ENCODE results near the gene TAS2R42. TPM values are rescaled to one million over a fixed set of nuclear protein-coding genes. Genes with fewer than 3 reads are reported as not detected.

TAS2R42 gene
- not detected for polyA plus RNA-seq (ENCODE audit: insufficient read length in 12 of 12)
- long read RNA-seq, donor 1, result 0 reads
- long read RNA-seq, donor 2, result 0 reads
- long read RNA-seq, donor 3, result 0 reads
- long read RNA-seq, donor 4, result 0 reads
- long read RNA-seq, donor 5, result 0 reads
- long read RNA-seq, donor 6, result 0 reads
- long read RNA-seq, donor 7, partial matches to known transcripts, result 0 of 1 reads
- long read RNA-seq, donor 7, other reads (novel, unspliced or antisense), result 0 of 1 reads
- long read RNA-seq, donor 8, partial matches to known transcripts, result 0 of 1 reads
- long read RNA-seq, donor 8, other reads (novel, unspliced or antisense), result 0 of 1 reads
- long read RNA-seq, donor 9, result 0 reads
- long read RNA-seq, donor 10, result 0 reads
- long read RNA-seq, donor 11, result 0 reads

- no peak for DNase-seq
Observed at GRCh38 chr12:11186837-11187236, at the start of gene TAS2R42. TAS2R42 (minus strand) TSS chr12:11186937; CDS start chr12:11186937, 0 bp downstream.

- no peak for DNase-seq
Observed at GRCh38 chr12:11233532-11233931, 46.8 kb upstream of the TAS2R42 start.

GRCh38 chr12:11228296-11228879 lies 41.7 kb upstream of the TAS2R42 start:
- no peak for DNase-seq

GRCh38 chr12:11227373-11227772 lies 40.6 kb upstream of the TAS2R42 start:
- no peak for DNase-seq

GRCh38 chr12:11209113-11209512 lies 22.4 kb upstream of the TAS2R42 start:
- DNase-seq, result no peak

- no peak for DNase-seq
Observed at GRCh38 chr12:11204173-11204572, 17.4 kb upstream of the TAS2R42 start.

- DNase-seq, result no peak
Observed at GRCh38 chr12:11202811-11203210, 16.1 kb upstream of the TAS2R42 start.

- DNase-seq, result no peak
Observed at GRCh38 chr12:11183011-11183410, 3.7 kb downstream of the TAS2R42 start.

GRCh38 chr12:11182529-11182928 lies 4.2 kb downstream of the TAS2R42 start:
- DNase-seq, result no peak

GRCh38 chr12:11178250-11178649 lies 8.5 kb downstream of the TAS2R42 start:
- DNase-seq, result no peak

GRCh38 chr12:11174022-11174421 lies 12.7 kb downstream of the TAS2R42 start:
- DNase-seq, result no peak

- peak; percentile 41 for DNase-seq
Observed at GRCh38 chr12:11171969-11172675, 14.6 kb downstream of the TAS2R42 start.

- DNase-seq, result peak; percentile 95
Observed at GRCh38 chr12:11171145-11171968, 15.4 kb downstream of the TAS2R42 start, which contains the start of gene SMIM10L1. SMIM10L1 (plus strand) TSS chr12:11171194; CDS start chr12:11171357, 163 bp downstream.

GRCh38 chr12:11170810-11171144 lies 16.0 kb downstream of the TAS2R42 start:
- DNase-seq, result no peak

- DNase-seq, result no peak
Observed at GRCh38 chr12:11166300-11166699, 20.4 kb downstream of the TAS2R42 start.

GRCh38 chr12:11164384-11164783 lies 22.4 kb downstream of the TAS2R42 start:
- no peak for DNase-seq

GRCh38 chr12:11162502-11162901 lies 24.2 kb downstream of the TAS2R42 start:
- no peak for DNase-seq

GRCh38 chr12:11158885-11159444 lies 27.8 kb downstream of the TAS2R42 start:
- no peak for DNase-seq

GRCh38 chr12:11154400-11154925 lies 32.3 kb downstream of the TAS2R42 start:
- no peak for DNase-seq

GRCh38 chr12:11152725-11153124 lies 34.0 kb downstream of the TAS2R42 start:
- DNase-seq, result no peak

- DNase-seq, result no peak
Observed at GRCh38 chr12:11150832-11151231, 35.9 kb downstream of the TAS2R42 start.

All from muscle of arm (tissue), 14 donors.